T-helper 17 cell (primary cell): Measurements from ENCODE around the gene CTSE. TPM values are rescaled to one million over a fixed set of nuclear protein-coding genes. Genes with fewer than 3 reads are reported as not detected.

Experiments used
- ATAC-seq: fragments of 150-1000 bp; cut with Tn5 transposase; 2 replicates; pipeline ENCODE4 v1.10.0; 2021; ENCODE audit warnings: mild to moderate bottlenecking, moderate library complexity
- DNase-seq, 3 donors: peaks; one replicate each; pipeline versions ENCODE4 v3.0.0 to v3.0.0-alpha.2; 2020 to 2021
- H3K9me3 ChIP-seq: one replicate; pipeline ENCODE4 v1.7.0; 2013; ENCODE audit warnings: low read length, mild to moderate bottlenecking; ENCODE audit not compliant: control insufficient read depth, poor library complexity, severe bottlenecking
- H3K27ac Mint-ChIP-seq: one replicate; pipeline ENCODE4 v1.8.0; 2022; ENCODE audit warnings: mild to moderate bottlenecking, moderate library complexity, mixed read lengths
- H3K27me3 Mint-ChIP-seq: one replicate; pipeline ENCODE4 v1.8.0; 2022; ENCODE audit warnings: mixed read lengths
- H3K36me3 Mint-ChIP-seq: one replicate; pipeline ENCODE4 v1.8.0; 2022; ENCODE audit warnings: low read depth, mixed read lengths
- H3K4me1 Mint-ChIP-seq: one replicate; pipeline ENCODE4 v1.8.0; 2022; ENCODE audit warnings: mild to moderate bottlenecking, mixed read lengths
- H3K4me3 Mint-ChIP-seq: one replicate; pipeline ENCODE4 v1.8.0; 2022; ENCODE audit warnings: mild to moderate bottlenecking, moderate library complexity, mixed read lengths
- total RNA-seq, 4 donors: library from RNA in 2 of 4; stranded (reverse) in 2 of 4; gene quantifications; one replicate each; pipeline ENCODE4 v1.2.3 and lab custom pipeline; 2022 to 2026

CTSE gene
- total RNA-seq, 2 donors from 2014 or later = not detected

DNA sequence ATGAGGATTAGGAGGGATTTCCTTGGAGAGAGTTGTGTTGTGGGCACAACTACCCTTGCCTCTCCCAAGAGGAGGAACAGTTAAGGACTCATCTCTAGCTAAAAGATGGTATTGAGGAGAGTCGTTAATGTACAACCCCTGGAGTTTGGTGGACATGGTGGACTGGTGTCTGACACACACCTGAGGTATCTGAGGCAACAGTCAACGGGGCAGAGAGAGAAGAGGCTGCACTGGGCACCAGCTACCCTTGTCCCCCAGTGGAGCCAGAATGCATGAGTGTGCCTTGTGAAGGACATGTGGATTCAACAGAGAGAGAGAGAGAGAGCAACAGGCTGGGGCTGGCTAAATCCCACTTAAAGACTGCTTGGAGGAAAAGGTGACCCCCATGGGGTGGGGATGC lies 33.5 kb downstream of the CTSE start:
- no peaks in the 10 kb centered on the region for H3K9me3 ChIP-seq
- H3K36me3 Mint-ChIP-seq = no peaks in the 10 kb centered on the region
- no peaks in the 10 kb centered on the region for H3K4me1 Mint-ChIP-seq
- H3K4me3 Mint-ChIP-seq = no peak overlapping the region
- ATAC-seq (no peak), DNase-seq (no peak)
- H3K27me3 Mint-ChIP-seq = peaks cover 45% of the 10 kb centered on the region
- H3K27ac Mint-ChIP-seq = no peak overlapping the region

DNA sequence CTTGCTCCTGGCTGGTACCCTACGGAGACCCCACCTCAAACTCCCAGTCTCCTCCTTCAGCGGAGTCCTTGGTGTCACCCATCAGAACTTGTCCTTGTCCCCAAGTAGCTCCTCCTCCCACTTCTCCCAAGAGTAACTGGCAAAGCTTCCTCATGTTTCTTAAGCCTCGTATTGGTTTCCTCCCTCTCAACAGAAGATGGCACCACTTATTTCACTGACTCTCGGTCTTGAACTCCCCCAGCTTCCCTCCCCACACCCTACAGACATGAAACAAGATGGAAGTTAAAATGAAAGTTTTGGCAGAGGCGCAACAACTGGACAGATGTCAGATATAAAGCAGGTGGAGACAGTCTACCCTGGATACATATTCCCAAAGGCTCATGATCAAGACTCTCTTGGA lies 33.9 kb downstream of the CTSE start:
- H3K9me3 ChIP-seq = no peaks in the 10 kb centered on the region
- H3K36me3 Mint-ChIP-seq = no peaks in the 10 kb centered on the region
- H3K4me1 Mint-ChIP-seq = no peaks in the 10 kb centered on the region
- peaks cover 45% of the 10 kb centered on the region for H3K27me3 Mint-ChIP-seq
- no peak for ATAC-seq
- DNase-seq = no peak
- H3K4me3 Mint-ChIP-seq = no peak overlapping the region
- H3K27ac Mint-ChIP-seq = no peak overlapping the region

DNA sequence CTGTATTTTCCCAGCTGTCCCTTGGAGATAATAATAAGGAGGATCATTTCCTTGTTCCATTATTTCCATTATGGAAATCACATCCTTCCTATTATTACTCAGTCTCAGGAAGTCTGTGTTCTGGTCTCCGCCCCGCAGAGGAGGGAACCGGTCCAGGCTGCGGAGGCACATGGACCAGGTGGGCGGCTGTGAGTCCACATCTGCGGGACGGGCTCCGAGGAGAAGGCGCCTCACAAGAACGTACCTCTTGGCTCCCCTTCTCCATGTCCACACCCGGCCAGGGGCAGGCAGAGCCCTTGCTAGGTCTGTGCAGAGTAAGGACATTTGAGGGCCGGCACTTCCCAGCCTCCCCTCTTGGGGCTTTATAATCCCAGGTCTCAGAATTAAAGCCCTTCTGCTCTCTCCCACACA lies 35.1 kb downstream of the CTSE start:
- Mint-ChIP-seq H3K27me3 (peaks cover 41% of the 10 kb centered on the region), H3K4me3 (no peak overlapping the region), H3K4me1 (no peaks in the 10 kb centered on the region), H3K27ac (no peak overlapping the region), H3K36me3 (no peaks in the 10 kb centered on the region)
- no peak for ATAC-seq
- H3K9me3 ChIP-seq = no peaks in the 10 kb centered on the region
- no peak for DNase-seq

DNA sequence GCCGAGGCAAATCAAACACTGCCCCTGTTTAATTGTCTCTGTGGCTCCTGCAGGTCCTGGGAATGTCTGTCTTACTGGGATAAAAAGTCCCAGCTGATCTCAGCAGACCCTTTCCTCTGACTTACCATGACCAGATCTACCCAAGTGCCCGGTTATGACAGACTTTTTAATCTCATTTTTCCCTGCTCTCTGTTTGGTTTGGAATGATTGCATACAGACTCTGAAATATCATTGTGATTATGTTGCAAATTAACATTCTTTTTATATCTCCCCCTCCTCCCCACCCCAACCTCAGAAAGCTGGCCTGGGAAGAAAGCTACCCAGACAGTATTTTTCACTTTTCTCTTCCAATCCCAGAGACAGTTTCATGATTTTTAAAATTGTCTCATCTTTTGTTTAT lies 36.8 kb downstream of the CTSE start:
- no peak overlapping the region for H3K4me3 Mint-ChIP-seq
- no peaks in the 10 kb centered on the region for H3K9me3 ChIP-seq
- H3K27ac Mint-ChIP-seq = peak overlapping the region; percentile 59
- DNase-seq = no peak
- H3K4me1 Mint-ChIP-seq = no peaks in the 10 kb centered on the region
- ATAC-seq = no peak
- peaks cover 32% of the 10 kb centered on the region for H3K27me3 Mint-ChIP-seq
- H3K36me3 Mint-ChIP-seq = peaks cover 4% of the 10 kb centered on the region

DNA sequence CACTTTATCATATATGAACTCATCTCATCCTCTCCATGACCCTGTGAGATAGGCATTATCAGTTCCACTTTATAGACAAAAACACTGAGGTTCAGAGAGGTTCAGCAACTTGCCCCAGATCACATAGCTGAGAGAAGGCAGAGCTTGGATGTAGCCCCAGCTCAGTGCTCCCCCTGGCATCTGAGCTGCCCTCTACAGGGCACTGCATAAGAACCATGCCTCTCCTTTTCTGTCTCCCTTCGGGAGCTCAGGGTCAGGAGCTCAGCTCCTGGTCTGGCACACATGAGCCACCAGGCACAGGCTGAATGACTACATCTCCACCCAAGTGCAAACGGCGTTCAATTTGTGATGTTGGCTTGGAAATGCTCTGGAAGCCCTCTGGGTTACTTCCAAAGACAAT lies 37.4 kb downstream of the CTSE start:
- Mint-ChIP-seq H3K36me3 (peaks cover 4% of the 10 kb centered on the region), H3K27me3 (peaks cover 27% of the 10 kb centered on the region), H3K27ac (peak overlapping the region; percentile 59), H3K4me3 (no peak overlapping the region), H3K4me1 (no peaks in the 10 kb centered on the region)
- DNase-seq (no peak), ATAC-seq (no peak)
- no peaks in the 10 kb centered on the region for H3K9me3 ChIP-seq

DNA sequence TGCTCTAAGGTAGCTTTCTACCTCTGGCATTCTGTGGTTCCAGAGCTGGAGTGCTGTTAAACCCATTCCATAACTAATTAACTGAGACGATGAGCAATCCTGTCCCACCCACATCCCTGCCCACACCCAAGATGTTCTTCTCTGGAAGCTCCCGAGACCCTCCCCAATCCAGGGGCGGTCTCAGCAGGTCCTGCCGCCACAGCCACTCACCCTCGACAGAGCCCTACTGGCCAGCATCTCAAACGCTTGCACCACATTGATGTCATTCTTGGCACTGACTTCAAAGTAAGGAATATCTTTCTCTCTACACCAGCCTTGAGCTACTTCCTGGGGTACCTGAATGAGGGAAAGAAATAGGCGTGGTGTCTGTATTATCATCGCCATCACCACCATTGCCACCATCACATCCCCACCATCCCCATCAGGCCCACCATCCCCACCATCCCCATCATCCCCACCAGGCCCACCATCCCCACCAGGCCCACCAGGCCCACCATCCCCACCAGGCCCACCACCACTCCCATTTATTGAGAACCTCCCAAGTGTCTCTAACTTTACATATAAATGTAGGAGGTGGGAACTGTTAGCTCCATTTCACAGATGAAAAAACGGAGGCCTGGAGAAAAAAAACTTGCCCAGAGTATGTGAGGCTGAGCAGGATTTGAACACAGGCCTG lies 38.2 kb downstream of the CTSE start:
- no peak overlapping the region for H3K27ac Mint-ChIP-seq
- ATAC-seq = no peak
- peaks cover 4% of the 10 kb centered on the region for H3K36me3 Mint-ChIP-seq
- no peak for DNase-seq
- peaks cover 22% of the 10 kb centered on the region for H3K27me3 Mint-ChIP-seq
- H3K4me1 Mint-ChIP-seq = no peaks in the 10 kb centered on the region
- no peak overlapping the region for H3K4me3 Mint-ChIP-seq
- H3K9me3 ChIP-seq = no peaks in the 10 kb centered on the region

DNA sequence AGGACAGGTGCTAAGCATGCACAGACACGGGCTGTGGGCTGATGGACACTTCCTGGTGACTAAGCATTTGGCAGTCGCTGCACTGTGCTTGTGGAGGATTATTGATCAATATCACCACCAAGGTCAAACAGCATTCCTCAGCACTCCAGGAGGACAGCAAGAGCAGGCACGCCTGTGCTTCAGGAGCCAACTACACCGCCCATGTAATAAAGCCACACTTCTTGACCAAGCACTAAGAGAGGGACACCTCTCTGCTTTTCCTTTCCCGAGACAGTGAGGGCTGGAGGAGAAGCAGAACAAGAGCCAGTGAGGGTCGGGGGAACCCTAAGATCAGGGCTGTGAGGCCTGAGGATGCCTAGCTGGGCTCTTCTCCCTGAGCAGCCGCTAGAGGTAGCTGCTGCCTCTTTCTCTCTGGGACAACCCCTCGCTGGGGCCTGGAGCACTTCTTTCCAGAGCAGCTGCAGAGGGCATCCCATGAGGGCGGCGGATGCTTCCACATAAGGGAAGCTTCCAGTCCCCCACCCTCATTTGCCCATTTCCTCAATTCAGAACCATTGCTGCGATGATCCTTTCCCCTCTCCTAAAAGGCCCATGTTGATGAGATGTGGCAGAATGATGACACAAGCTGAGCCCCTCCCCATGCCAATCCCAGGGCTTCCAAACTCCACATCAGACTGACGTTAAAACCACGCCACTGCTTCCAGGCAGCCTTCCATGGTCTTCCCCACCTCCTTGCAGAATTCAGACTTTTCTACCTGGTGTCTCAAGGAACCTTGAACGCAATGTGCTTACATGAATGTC lies 39.6 kb downstream of the CTSE start:
- Mint-ChIP-seq H3K27ac (no peak overlapping the region), H3K36me3 (peaks cover 4% of the 10 kb centered on the region), H3K27me3 (peaks cover 8% of the 10 kb centered on the region), H3K4me3 (no peak overlapping the region), H3K4me1 (peaks cover under 1% of the 10 kb centered on the region)
- H3K9me3 ChIP-seq = no peaks in the 10 kb centered on the region
- ATAC-seq (no peak), DNase-seq (no peak)

DNA sequence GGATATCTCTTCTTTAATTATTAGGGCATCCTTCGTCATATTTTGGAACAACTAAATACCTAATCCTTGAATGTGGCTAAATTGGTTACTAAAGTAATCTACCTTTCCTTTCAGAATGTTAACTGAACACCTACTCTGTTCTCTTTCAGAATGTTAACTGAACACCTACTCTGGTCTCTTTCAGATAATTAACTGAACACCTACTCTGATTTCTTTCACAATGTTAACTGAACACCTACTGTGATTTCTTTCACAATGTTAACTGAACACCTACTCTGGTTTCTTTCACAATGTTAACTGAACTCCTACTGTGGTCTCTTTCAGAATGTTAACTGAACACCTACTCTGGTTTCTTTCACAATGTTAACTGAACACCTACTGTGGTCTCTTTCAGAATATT lies 42.4 kb downstream of the CTSE start:
- no peak overlapping the region for H3K27ac Mint-ChIP-seq
- H3K4me3 Mint-ChIP-seq = no peak overlapping the region
- H3K9me3 ChIP-seq = no peaks in the 10 kb centered on the region
- DNase-seq (no peak), ATAC-seq (no peak)
- peaks cover 4% of the 10 kb centered on the region for H3K36me3 Mint-ChIP-seq
- peaks cover 17% of the 10 kb centered on the region for H3K27me3 Mint-ChIP-seq
- H3K4me1 Mint-ChIP-seq = peaks cover 3% of the 10 kb centered on the region

DNA sequence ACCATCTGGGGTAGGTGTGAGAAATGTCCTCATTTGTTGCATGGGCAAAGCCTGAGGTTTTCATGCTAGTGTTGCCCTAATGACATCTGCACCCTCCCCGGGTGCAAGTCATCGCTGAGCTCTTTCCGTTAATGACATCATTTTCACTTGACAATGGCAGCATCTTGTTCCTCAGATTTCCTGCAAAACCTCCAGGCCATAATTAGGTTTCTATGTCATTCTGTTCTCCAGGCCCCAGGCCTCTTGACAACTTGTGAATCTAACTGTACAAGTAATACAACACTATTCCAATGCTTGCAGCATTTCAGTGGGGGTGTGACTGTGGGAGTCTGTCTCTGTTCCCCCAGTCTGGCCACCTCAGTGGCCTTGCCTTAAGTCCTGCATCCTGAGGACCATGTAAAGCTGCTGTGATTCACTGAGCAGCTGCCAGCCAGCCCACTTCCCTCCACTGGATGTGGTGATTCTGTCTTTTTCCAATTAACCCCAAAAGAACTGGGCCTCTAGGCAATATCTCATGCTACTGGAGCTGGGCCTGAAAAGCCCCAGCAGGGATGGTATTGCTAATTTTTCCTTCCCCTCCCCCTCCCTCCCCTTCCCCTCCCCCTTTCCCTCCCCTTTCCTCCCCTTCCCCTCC lies 43.3 kb downstream of the CTSE start:
- DNase-seq = no peak
- no peak for ATAC-seq
- Mint-ChIP-seq H3K4me3 (no peak overlapping the region), H3K36me3 (peaks cover 4% of the 10 kb centered on the region), H3K4me1 (peaks cover 3% of the 10 kb centered on the region), H3K27ac (no peak overlapping the region), H3K27me3 (peaks cover 17% of the 10 kb centered on the region)
- no peaks in the 10 kb centered on the region for H3K9me3 ChIP-seq

DNA sequence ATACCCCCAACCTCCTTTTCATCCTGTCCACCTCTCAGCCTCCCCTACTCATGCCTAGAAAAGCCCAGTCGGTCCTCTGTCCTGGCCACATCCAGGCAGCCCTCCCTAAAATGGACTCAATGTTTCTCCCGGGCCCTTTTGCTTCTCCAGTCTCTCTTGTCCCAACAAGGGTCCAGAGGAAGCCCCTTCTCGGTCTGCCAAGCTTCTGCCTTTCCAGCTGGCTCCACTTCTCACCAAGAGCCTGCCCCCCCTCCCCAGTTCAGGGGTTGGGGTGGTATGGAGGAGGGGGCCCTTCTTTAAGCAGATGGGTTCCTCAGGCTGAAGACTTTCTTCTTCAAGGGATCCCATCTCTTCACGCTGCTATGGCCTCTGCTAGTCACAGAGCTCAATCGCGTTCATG lies 44.4 kb downstream of the CTSE start:
- no peak overlapping the region for H3K4me3 Mint-ChIP-seq
- H3K9me3 ChIP-seq = no peaks in the 10 kb centered on the region
- peaks cover 4% of the 10 kb centered on the region for H3K36me3 Mint-ChIP-seq
- H3K27me3 Mint-ChIP-seq = peaks cover 13% of the 10 kb centered on the region
- no peak for DNase-seq
- H3K4me1 Mint-ChIP-seq = peaks cover 3% of the 10 kb centered on the region
- no peak overlapping the region for H3K27ac Mint-ChIP-seq
- ATAC-seq = no peak

DNA sequence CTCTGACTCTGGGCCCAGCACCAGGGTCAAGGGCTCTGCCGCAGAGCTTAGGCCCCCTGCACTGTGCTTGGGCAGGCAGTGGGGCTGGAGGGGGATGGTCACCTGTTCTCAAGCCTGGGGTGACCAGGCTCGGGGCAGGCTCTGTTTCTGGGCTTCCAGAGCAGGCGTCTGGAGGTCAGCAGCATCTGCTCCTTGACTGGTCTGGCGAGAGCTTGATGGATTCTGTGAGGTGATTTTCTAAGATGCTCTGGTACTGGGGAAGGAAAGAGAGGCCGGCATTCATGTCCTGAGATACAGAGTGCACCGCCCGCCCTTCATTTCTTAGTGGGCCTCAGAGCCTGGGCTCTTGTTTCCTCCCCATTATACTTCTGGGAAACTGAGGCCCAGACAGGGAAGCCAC lies 45.0 kb downstream of the CTSE start:
- H3K4me3 Mint-ChIP-seq = no peak overlapping the region
- DNase-seq = no peak
- peaks cover 4% of the 10 kb centered on the region for H3K36me3 Mint-ChIP-seq
- H3K9me3 ChIP-seq = no peaks in the 10 kb centered on the region
- peaks cover 11% of the 10 kb centered on the region for H3K27me3 Mint-ChIP-seq
- no peak overlapping the region for H3K27ac Mint-ChIP-seq
- ATAC-seq = no peak
- peaks cover 6% of the 10 kb centered on the region for H3K4me1 Mint-ChIP-seq

DNA sequence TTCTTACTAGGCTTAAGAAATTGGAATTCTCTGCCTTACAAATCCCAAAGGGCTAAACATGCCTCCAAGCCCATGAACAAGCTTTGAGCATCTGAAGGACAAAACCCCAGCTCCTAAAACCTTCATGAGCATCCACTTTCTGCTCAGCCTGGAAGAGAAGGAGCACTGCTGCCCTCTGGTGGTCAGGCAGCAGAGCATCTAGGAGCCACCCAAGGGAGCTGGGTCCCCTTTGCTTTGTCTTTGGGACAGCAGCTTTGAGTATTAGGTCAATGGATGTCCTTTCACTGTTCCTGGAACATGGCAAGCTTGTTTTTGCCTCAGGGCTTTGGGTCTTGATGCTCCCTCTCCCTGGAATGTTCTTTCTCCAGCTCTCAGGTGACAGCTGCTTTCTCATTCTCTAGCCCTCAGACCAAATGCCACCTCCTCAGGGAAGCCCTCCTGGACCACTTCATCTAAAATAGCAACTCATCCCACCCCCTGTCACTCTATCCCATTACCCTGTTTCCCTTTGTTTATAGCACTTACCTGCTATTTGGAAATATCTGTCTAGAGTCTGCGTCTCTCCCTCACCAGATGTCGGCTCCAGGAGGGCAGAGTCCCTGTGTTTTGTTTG lies 46.2 kb downstream of the CTSE start:
- no peaks in the 10 kb centered on the region for H3K9me3 ChIP-seq
- ATAC-seq = peak; percentile 87
- no peak overlapping the region for H3K4me3 Mint-ChIP-seq
- peak; percentile 53 to 71 (median 63) for DNase-seq
- H3K27ac Mint-ChIP-seq = no peak overlapping the region
- H3K4me1 Mint-ChIP-seq = peaks cover 15% of the 10 kb centered on the region
- H3K27me3 Mint-ChIP-seq = peaks cover 11% of the 10 kb centered on the region
- peaks cover 2% of the 10 kb centered on the region for H3K36me3 Mint-ChIP-seq

DNA sequence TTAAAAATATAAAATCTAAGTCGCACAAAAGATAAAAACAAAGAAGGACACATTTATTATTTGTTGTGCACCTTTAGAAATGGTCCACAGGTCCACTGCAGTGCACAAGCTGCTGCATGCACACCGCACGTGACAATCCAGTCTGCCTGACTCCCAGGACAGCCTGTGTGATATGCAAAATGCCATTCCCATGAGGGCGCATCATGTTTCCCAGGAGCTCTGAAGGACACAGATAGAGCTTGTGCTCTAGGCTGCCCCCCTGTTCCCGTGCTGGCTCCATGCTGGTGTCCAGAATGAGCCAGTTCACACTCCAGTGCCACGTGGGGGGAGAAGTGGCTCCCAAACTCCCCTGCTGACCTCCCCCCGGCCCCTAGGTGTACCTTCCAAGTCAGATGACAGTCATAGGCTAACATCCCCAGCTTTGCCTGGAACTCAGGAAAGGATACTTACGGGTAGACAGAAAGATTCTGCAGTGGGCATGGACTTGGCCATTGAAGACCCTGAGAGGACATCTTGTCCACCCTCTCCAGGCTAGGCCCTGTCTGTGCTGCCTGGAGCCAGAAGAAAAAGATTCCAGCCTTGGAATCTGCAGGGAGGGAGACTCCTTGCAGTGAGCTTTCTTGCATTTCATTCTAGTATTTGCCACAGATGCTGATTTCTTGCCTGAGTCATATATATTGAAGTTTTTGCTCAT lies 46.8 kb downstream of the CTSE start:
- no peak for ATAC-seq
- Mint-ChIP-seq H3K36me3 (no peaks in the 10 kb centered on the region), H3K4me1 (peaks cover 17% of the 10 kb centered on the region), H3K27ac (no peak overlapping the region), H3K4me3 (no peak overlapping the region), H3K27me3 (peaks cover 11% of the 10 kb centered on the region)
- DNase-seq = no peak
- no peaks in the 10 kb centered on the region for H3K9me3 ChIP-seq
